K562 (cell line): ENCODE results near the gene DEFB124. TPM values are rescaled to one million over a fixed set of nuclear protein-coding genes. Genes with fewer than 3 reads are reported as not detected.

Source experiments
- ATAC-seq: fragments of 200-7000 bp; cut with Tn5 transposase; 3 replicates; pipeline ENCODE4 v1.9.1; 2020; ENCODE audit warnings: moderate library complexity
- BruUV-seq: library from RNA; stranded (reverse); fragments of 400-500 nt; replicated peaks from 2 replicates; lab custom pipeline; 2021; lab: Mats Ljungman, UMichigan
- CTCF ChIA-PET: fragments of 300-600 bp; formaldehyde crosslinking; extraction: SDS; loops from one replicate; lab custom pipeline; 2021; ENCODE audit warnings: low intra/inter-chr PET ratio; lab: Yijun Ruan, JAX
- POLR2A ChIA-PET: fragments of 300-600, 350-650 bp; sonication (Branson Sonifier 250); formaldehyde crosslinking; extraction: SDS; loops from one replicate; lab custom pipeline; 2021; ENCODE audit warnings: antibody characterized with exemption, inconsistent platforms; lab: Yijun Ruan, JAX
- DNase-seq, 4 experiments: peaks; one replicate each; pipeline versions ENCODE4 v3.0.0 to v3.0.0-alpha.2; 2011 to 2018; ENCODE audit warnings: low spot score in 3 of 4, mixed read lengths in 3 of 4; ENCODE audit errors: extremely low read depth in 1 of 4
- FAIRE-seq: peaks from 2 replicates; lab custom pipeline; 2011; peaks lifted over from hg19 to GRCh38; lab: Jason Lieb, UNC
- H2AFZ ChIP-seq: 2 replicates; pipeline ENCODE4 v1.6.0; 2011; ENCODE audit warnings: low read depth, low read length, control low read depth, inconsistent platforms
- H3K27ac ChIP-seq: fragments of 200-600 bp; 3 replicates; pipeline ENCODE4 v1.8.0; 2011; ENCODE audit warnings: low read depth, mild to moderate bottlenecking, control low read depth, inconsistent platforms, low read length, moderate library complexity, mixed read lengths; ENCODE audit errors: extremely low read depth
- H3K27me3 ChIP-seq, 2 experiments: fragments of 300-600 bp in 1 of 2; 2 replicates in 1 of 2; 3 replicates in 1 of 2; pipeline versions ENCODE4 v1.6.0 to v1.8.0; 2011; ENCODE audit warnings: inconsistent platforms in 2 of 2, low read length in 2 of 2, mild to moderate bottlenecking in 1 of 2, mixed read lengths in 1 of 2, moderate library complexity in 1 of 2; ENCODE audit not compliant: control insufficient read depth in 2 of 2, insufficient read depth in 2 of 2
- H3K36me3 ChIP-seq: fragments of 300-600 bp; 3 replicates; pipeline ENCODE4 v1.8.0; 2011; ENCODE audit warnings: mild to moderate bottlenecking, low read length, inconsistent platforms; ENCODE audit not compliant: control insufficient read depth, insufficient read depth
- H3K4me1 ChIP-seq, 2 experiments: fragments of 200-600 bp in 1 of 2; replicated peaks in 1 of 2; 2 replicates in 1 of 2; 3 replicates in 1 of 2; pipeline versions ENCODE4 v1.5.1 to v1.8.0; 2011; ENCODE audit warnings: inconsistent platforms in 2 of 2, low read length in 2 of 2, mild to moderate bottlenecking in 1 of 2, mixed read lengths in 1 of 2, moderate library complexity in 1 of 2; ENCODE audit not compliant: control insufficient read depth in 2 of 2, insufficient read depth in 2 of 2
- H3K4me2 ChIP-seq: 2 replicates; pipeline ENCODE4 v1.6.1; 2011; ENCODE audit warnings: low read length, control low read depth, inconsistent platforms, mixed read lengths; ENCODE audit not compliant: insufficient read depth
- H3K4me3 ChIP-seq: fragments of 200-600 bp; sonication (generic), shearing (Covaris generic); 2 replicates; pipeline ENCODE4 v1.5.1; 2016; ENCODE audit warnings: control low read depth, inconsistent platforms
- H3K79me2 ChIP-seq: fragments of 200-600 bp; 3 replicates; pipeline ENCODE4 v1.8.0; 2011; ENCODE audit warnings: low read length, inconsistent platforms; ENCODE audit not compliant: control insufficient read depth, insufficient read depth
- H3K9ac ChIP-seq, 2 experiments: 2 replicates each; pipeline versions ENCODE4 v1.6.0 to v1.6.1; 2011; ENCODE audit warnings: low read depth in 2 of 2, low read length in 2 of 2, control low read depth in 1 of 2, inconsistent platforms in 1 of 2, mild to moderate bottlenecking in 1 of 2, mixed read lengths in 1 of 2; ENCODE audit not compliant: insufficient read depth in 1 of 2
- H3K9me1 ChIP-seq: one replicate; pipeline ENCODE4 v1.6.0; 2011; ENCODE audit warnings: inconsistent platforms, mild to moderate bottlenecking, low read length, moderate library complexity; ENCODE audit not compliant: control insufficient read depth, insufficient read depth
- H3K9me3 ChIP-seq: replicated peaks from 2 replicates; pipeline ENCODE4 v1.5.1; 2011; ENCODE audit warnings: low read depth, low read length, inconsistent platforms; ENCODE audit not compliant: control insufficient read depth, insufficient read depth
- H4K20me1 ChIP-seq: replicated peaks from 2 replicates; pipeline ENCODE4 v1.6.1; 2011; ENCODE audit warnings: low read length, inconsistent platforms, mixed read lengths; ENCODE audit not compliant: control insufficient read depth, insufficient read depth
- ARID1B ChIP-seq: fragments of 450-650 bp; IDR thresholded peaks from 2 replicates; pipeline ENCODE4 v1.6.1; 2016; ENCODE audit warnings: antibody characterized with exemption, mild to moderate bottlenecking, inconsistent platforms
- CAMTA2 ChIP-seq: fragments of 250-450 bp; sonication (Bioruptor Pico); conservative IDR thresholded peaks from 2 replicates; pipeline ENCODE4 v1.5.1; 2022
- ETS2 ChIP-seq: IDR thresholded peaks from 2 replicates; pipeline ENCODE4 v1.6.1; 2016; ENCODE audit warnings: borderline replicate concordance, missing genetic modification characterization, mild to moderate bottlenecking, moderate library complexity, missing compliant biosample characterization; ENCODE audit not compliant: poor library complexity, severe bottlenecking
- KLF16 ChIP-seq: IDR thresholded peaks from 2 replicates; pipeline ENCODE4 v1.6.1; 2016; ENCODE audit warnings: antibody characterized with exemption
- NR2F6 ChIP-seq: fragments of 450-650 bp; formaldehyde crosslinking; IDR thresholded peaks from 2 replicates; pipeline ENCODE4 v1.4.0; 2020; ENCODE audit warnings: mild to moderate bottlenecking
- SAP30 ChIP-seq: fragments of 200-600 bp; sonication (generic); IDR thresholded peaks from 2 replicates; pipeline ENCODE4 v1.6.1; 2012; ENCODE audit warnings: borderline replicate concordance, low read depth, mild to moderate bottlenecking, moderate library complexity, low read length, control low read depth, inconsistent platforms; ENCODE audit not compliant: insufficient read depth, poor library complexity, severe bottlenecking
- TAF15 ChIP-seq: fragments of 200-400 bp; formaldehyde crosslinking; IDR thresholded peaks from 2 replicates; pipeline ENCODE4 v1.6.1; 2017; ENCODE audit warnings: mild to moderate bottlenecking, low read depth, low read length, moderate library complexity
- TCFL5 ChIP-seq: fragments of 250-450 bp; sonication (Bioruptor Pico); conservative IDR thresholded peaks from 2 replicates; pipeline ENCODE4 v1.6.1; 2021; ENCODE audit warnings: mild to moderate bottlenecking, moderate library complexity, matching md5 sums
- TEAD4 ChIP-seq, 2 experiments: sonication (generic) in 1 of 2; formaldehyde crosslinking in 1 of 2; IDR thresholded peaks; 2 replicates each; pipeline versions ENCODE4 v1.6.1 to v1.8.0; 2012 to 2022; ENCODE audit warnings: borderline replicate concordance in 1 of 2, inconsistent platforms in 1 of 2, low read length in 1 of 2, mild to moderate bottlenecking in 1 of 2, missing genetic modification reagents in 1 of 2
- ZNF263 ChIP-seq: sonication (generic); formaldehyde crosslinking; IDR thresholded peaks from 2 replicates; pipeline ENCODE4 v1.8.0; 2022; ENCODE audit warnings: mild to moderate bottlenecking, missing genetic modification reagents, borderline replicate concordance
- ZNF766 ChIP-seq: fragments of 200-800 bp; sonication (Bioruptor generic); conservative IDR thresholded peaks from 2 replicates; pipeline ENCODE4 v1.6.1; 2016; ENCODE audit warnings: missing genetic modification characterization, missing compliant biosample characterization
- WGBS: fragments of 100-300 bp; shearing (Covaris generic); methylation state at CpG from one replicate; pipeline ENCODE4 v1.1.6; 2016; ENCODE audit warnings: low coverage, mixed read lengths; ENCODE audit not compliant: insufficient coverage; ENCODE audit errors: missing lambda C conversion rate; 5-methylcytosine and 5-hydroxymethylcytosine counted together
- in situ Hi-C: fragments of 300-500 bp; cut with MboI; formaldehyde crosslinking; loops from 4 replicates; pipeline ENCODE4 v1.15.0; 2018; ENCODE audit warnings: inconsistent platforms, mixed read lengths
- intact Hi-C: fragments of 100-400 bp; cut with micrococcal nuclease; formaldehyde crosslinking; loops from 2 replicates; pipeline ENCODE4 v1.14.2; 2022
- polyA plus RNA-seq, 8 experiments: library from polyadenylated mRNA; depleted of rRNA in 4 of 8; stranded (reverse) in 5 of 8; unstranded in 3 of 8; fragments of >200 nt; fragmentation: Nextera tagmentation in 2 of 8; fragmentation: Illumina TruSeq in 1 of 8; extraction: Ambion mirVana in 2 of 8; extraction: Trizol in 1 of 8; gene quantifications; 2 replicates each; pipeline versions ENCODE4 v1.2.1 to v1.2.3, GENCODE V29; 2011 to 2014; ENCODE audit warnings: inconsistent platforms in 1 of 8, missing spikeins in 1 of 8
- total RNA-seq, 7 experiments: library from RNA; depleted of rRNA in 6 of 7; stranded (reverse); fragments of >200 nt in 6 of 7; fragmentation: Illumina TruSeq in 2 of 7; extraction: Trizol in 2 of 7; gene quantifications; 2 replicates each; pipeline versions ENCODE4 v1.2.1 to v1.2.3, GENCODE V29; 2011 to 2021; ENCODE audit warnings: low replicate concordance in 1 of 7
- TF ChIP-seq, protein P1 (sequence below): sonication (generic); formaldehyde crosslinking; IDR thresholded peaks from 2 replicates; pipeline ENCODE4 v1.4.0; 2020; ENCODE audit warnings: mild to moderate bottlenecking, missing genetic modification reagents
- TF ChIP-seq, protein P2 (sequence below): fragments of 150-350 bp; conservative IDR thresholded peaks from 2 replicates; pipeline ENCODE4 v1.6.1; 2014; ENCODE audit warnings: low read length

DEFB124 gene
- total and polyA plus RNA-seq, 9 of the 15 experiments (the other 6 are each of a cell fraction or from before 2014, with no cell fraction given), result not detected

DNA sequence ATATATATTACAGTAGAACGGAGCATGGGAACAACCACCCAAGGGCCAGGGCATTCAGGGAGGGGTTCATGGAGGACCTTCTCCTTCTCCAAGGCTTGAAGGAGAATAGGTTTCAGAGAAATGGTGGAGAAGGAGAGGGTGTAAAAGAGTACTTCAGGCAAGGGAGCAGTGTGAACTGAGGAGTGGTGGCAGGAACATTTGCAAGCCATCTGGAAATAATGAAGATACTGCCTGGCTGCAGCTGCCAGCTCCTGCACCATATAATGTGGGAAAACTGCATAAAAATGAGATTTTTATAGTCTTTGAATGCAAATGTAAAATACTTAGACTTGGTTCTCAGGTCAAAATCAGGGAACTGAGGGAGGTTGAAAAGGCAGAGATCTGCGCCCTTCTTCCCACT, 59.3 kb downstream of the DEFB124 start:
- in situ Hi-C loops, result no loop called here
- no peak for TF ChIP-seq TAF15
- no peak for TF ChIP-seq TCFL5 (CRISPR knock-in tag)
- TF ChIP-seq KLF16, result no peak
- TF ChIP-seq, protein P1, sequence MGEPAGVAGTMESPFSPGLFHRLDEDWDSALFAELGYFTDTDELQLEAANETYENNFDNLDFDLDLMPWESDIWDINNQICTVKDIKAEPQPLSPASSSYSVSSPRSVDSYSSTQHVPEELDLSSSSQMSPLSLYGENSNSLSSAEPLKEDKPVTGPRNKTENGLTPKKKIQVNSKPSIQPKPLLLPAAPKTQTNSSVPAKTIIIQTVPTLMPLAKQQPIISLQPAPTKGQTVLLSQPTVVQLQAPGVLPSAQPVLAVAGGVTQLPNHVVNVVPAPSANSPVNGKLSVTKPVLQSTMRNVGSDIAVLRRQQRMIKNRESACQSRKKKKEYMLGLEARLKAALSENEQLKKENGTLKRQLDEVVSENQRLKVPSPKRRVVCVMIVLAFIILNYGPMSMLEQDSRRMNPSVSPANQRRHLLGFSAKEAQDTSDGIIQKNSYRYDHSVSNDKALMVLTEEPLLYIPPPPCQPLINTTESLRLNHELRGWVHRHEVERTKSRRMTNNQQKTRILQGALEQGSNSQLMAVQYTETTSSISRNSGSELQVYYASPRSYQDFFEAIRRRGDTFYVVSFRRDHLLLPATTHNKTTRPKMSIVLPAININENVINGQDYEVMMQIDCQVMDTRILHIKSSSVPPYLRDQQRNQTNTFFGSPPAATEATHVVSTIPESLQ (CRISPR knock-in tag), result no peak
- no peak for TF ChIP-seq ARID1B
- TF ChIP-seq SAP30, result no peak
- no peak for TF ChIP-seq NR2F6
- TF ChIP-seq, protein P2, sequence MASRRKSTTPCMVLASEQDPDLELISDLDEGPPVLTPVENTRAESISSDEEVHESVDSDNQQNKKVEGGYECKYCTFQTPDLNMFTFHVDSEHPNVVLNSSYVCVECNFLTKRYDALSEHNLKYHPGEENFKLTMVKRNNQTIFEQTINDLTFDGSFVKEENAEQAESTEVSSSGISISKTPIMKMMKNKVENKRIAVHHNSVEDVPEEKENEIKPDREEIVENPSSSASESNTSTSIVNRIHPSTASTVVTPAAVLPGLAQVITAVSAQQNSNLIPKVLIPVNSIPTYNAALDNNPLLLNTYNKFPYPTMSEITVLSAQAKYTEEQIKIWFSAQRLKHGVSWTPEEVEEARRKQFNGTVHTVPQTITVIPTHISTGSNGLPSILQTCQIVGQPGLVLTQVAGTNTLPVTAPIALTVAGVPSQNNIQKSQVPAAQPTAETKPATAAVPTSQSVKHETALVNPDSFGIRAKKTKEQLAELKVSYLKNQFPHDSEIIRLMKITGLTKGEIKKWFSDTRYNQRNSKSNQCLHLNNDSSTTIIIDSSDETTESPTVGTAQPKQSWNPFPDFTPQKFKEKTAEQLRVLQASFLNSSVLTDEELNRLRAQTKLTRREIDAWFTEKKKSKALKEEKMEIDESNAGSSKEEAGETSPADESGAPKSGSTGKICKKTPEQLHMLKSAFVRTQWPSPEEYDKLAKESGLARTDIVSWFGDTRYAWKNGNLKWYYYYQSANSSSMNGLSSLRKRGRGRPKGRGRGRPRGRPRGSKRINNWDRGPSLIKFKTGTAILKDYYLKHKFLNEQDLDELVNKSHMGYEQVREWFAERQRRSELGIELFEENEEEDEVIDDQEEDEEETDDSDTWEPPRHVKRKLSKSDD, result no peak
- TF ChIP-seq ZNF766 (CRISPR knock-in tag), result no peak
- no peak for TF ChIP-seq ZNF263
- no peak for TF ChIP-seq ETS2
- no peak for TF ChIP-seq TEAD4 (IDR thresholded peaks at IDR 0.05; ENCODE audit: low read length)
- no peak for TF ChIP-seq TEAD4 (CRISPR knock-in tag; IDR thresholded peaks at IDR 0.05; ENCODE audit: borderline replicate concordance)
- TF ChIP-seq CAMTA2 (CRISPR knock-in tag), result no peak
- Histone ChIP-seq H3K9ac (no peak overlapping the region), H3K27me3 (peaks cover 0 to 2% of the 10 kb centered on the region in 2 experiments; a peak in 1 of 5 replicates), H3K4me2 (no peak overlapping the region), H3K4me3 (no peak overlapping the region), H3K79me2 (no peaks in the 10 kb centered on the region), H3K9me3 (no peaks in the 10 kb centered on the region), H2AFZ (no peak overlapping the region), H3K4me1 (no peaks in the 10 kb centered on the region), H4K20me1 (no peaks in the 10 kb centered on the region), H3K36me3 (no peaks in the 10 kb centered on the region), H3K27ac (no peak overlapping the region), H3K9me1 (no peaks in the 10 kb centered on the region)
- no TSS peak for BruUV-seq
- intact Hi-C loops, result no loop called here
- DNase-seq (no peak), ATAC-seq (no peak), FAIRE-seq (no peak)
- ChIA-PET POLR2A (no interaction called here), CTCF (no interaction called here)
- WGBS, result 3% methylated on average over 2 of the region's 2 CpGs
